Measurements from ENCODE around the gene IL10RA. TPM values are rescaled to one million over a fixed set of nuclear protein-coding genes. Genes with fewer than 3 reads are reported as not detected.

IL10RA gene
- polyA plus RNA-seq, 1 donor: 8.6 TPM

- H3K36me3 ChIP-seq (ENCODE audit: control insufficient read depth, insufficient read depth, low read length): no peaks in the 10 kb centered on the region
- no peak overlapping the region for H3K27ac ChIP-seq (ENCODE audit: low read length)
- WGBS (ENCODE audit: insufficient coverage, low lambda C conversion rate): 96% methylated on average over 3 of the region's 4 CpGs
- H3K27me3 ChIP-seq (ENCODE audit: control insufficient read depth, insufficient read depth, low read length): peaks cover 13% of the 10 kb centered on the region
- DNase-seq: no peak
- H3K4me3 ChIP-seq (ENCODE audit: low read length): no peak overlapping the region
- peaks cover 21% of the 10 kb centered on the region for H3K4me1 ChIP-seq (ENCODE audit: control insufficient read depth, insufficient read depth, low read length)
- no peaks in the 10 kb centered on the region for H3K9me3 ChIP-seq (ENCODE audit: control insufficient read depth, low read depth, low read length)
Observed at GRCh38 chr11:117992136-117992535, 5.9 kb downstream of the IL10RA start.

GRCh38 chr11:117992620-117993019 is 6.4 kb downstream of the IL10RA start:
- 14% methylated on average over 1 of the region's 2 CpGs for WGBS (ENCODE audit: insufficient coverage, low lambda C conversion rate)
- H3K4me3 ChIP-seq (ENCODE audit: low read length): no peak overlapping the region
- peaks cover 8% of the 10 kb centered on the region for H3K27me3 ChIP-seq (ENCODE audit: control insufficient read depth, insufficient read depth, low read length)
- H3K36me3 ChIP-seq (ENCODE audit: control insufficient read depth, insufficient read depth, low read length): no peaks in the 10 kb centered on the region
- peak; percentile 46 to 83 for DNase-seq
- H3K27ac ChIP-seq (ENCODE audit: low read length): peak overlapping the region; percentile 47
- peaks cover 21% of the 10 kb centered on the region for H3K4me1 ChIP-seq (ENCODE audit: control insufficient read depth, insufficient read depth, low read length)
- H3K9me3 ChIP-seq (ENCODE audit: control insufficient read depth, low read depth, low read length): no peaks in the 10 kb centered on the region

DNA sequence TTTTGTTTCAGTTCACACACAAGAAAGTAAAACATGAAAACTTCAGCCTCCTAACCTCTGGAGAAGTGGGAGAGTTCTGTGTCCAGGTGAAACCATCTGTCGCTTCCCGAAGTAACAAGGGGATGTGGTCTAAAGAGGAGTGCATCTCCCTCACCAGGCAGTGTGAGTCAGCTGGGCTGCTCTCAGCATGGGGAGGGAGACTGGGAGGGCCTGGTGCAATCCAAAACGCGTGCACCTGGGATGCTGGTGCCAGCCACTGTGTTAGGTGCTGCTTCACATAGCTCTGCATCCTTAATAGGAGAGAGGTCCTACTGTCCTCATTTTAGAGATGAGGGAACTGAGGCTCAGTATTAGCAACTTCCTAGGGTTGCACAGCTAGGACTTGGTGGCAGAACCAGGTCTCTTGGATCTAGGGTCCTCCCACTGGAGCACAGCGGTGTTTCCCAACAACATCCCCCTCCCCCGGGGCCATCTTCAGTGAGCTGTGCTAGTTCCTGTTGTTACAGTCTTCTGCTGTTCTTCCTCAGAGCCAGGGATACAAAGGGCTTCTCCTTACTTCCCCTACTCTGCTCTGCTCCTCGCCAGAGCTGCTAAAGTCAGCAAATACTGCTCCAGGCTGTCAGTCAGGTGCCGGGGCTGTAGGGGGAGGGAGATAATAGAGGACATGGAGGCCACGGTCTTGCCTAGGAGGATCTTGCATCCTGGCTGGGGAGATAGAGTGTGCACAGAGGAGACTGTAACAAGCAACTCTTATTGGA is 8.0 kb downstream of the IL10RA start:
- peaks cover 21% of the 10 kb centered on the region for H3K4me1 ChIP-seq (ENCODE audit: control insufficient read depth, insufficient read depth, low read length)
- H3K9me3 ChIP-seq (ENCODE audit: control insufficient read depth, low read depth, low read length): no peaks in the 10 kb centered on the region
- peak overlapping the region; percentile 45 for H3K27ac ChIP-seq (ENCODE audit: low read length)
- DNase-seq: peak; percentile 64 to 81
- no CpG with 5 or more reads among the region's 9 CpGs for WGBS (ENCODE audit: insufficient coverage, low lambda C conversion rate)
- no peak overlapping the region for H3K4me3 ChIP-seq (ENCODE audit: low read length)
- no peaks in the 10 kb centered on the region for H3K36me3 ChIP-seq (ENCODE audit: control insufficient read depth, insufficient read depth, low read length)
- no peaks in the 10 kb centered on the region for H3K27me3 ChIP-seq (ENCODE audit: control insufficient read depth, insufficient read depth, low read length)

- Histone ChIP-seq H3K4me3 (ENCODE audit: low read length) (no peak overlapping the region), H3K36me3 (ENCODE audit: control insufficient read depth, insufficient read depth, low read length) (no peaks in the 10 kb centered on the region), H3K4me1 (ENCODE audit: control insufficient read depth, insufficient read depth, low read length) (peaks cover 26% of the 10 kb centered on the region), H3K9me3 (ENCODE audit: control insufficient read depth, low read depth, low read length) (no peaks in the 10 kb centered on the region), H3K27me3 (ENCODE audit: control insufficient read depth, insufficient read depth, low read length) (no peaks in the 10 kb centered on the region), H3K27ac (ENCODE audit: low read length) (no peak overlapping the region)
- no CpG with 5 or more reads among the region's 11 CpGs for WGBS (ENCODE audit: insufficient coverage, low lambda C conversion rate)
- DNase-seq: no peak
Observed at GRCh38 chr11:117995472-117995871, 9.3 kb downstream of the IL10RA start.

DNA sequence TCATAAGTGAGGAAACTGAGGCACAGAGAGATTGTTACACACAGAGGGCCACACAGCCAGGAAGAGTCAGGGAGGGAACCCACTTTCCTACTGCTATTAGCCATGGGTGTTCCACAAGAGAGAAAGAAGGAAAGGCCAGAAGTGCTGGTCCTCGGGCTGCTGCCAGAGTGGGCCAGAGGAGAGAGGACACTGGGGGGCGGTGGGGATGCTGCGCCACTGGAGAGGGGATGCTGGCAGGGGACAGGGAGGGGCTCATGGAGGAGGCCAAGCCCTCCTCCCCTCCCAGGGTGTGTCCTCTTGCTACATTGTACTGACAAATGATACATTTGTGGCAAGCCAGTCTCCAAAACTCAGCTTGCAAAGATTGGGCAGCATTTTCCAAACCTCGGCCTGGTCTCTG is 9.9 kb downstream of the IL10RA start:
- no peak overlapping the region for H3K27ac ChIP-seq (ENCODE audit: low read length)
- no CpG with 5 or more reads among the region's 4 CpGs for WGBS (ENCODE audit: insufficient coverage, low lambda C conversion rate)
- no peaks in the 10 kb centered on the region for H3K27me3 ChIP-seq (ENCODE audit: control insufficient read depth, insufficient read depth, low read length)
- DNase-seq: no peak
- H3K4me3 ChIP-seq (ENCODE audit: low read length): no peak overlapping the region
- H3K36me3 ChIP-seq (ENCODE audit: control insufficient read depth, insufficient read depth, low read length): no peaks in the 10 kb centered on the region
- H3K9me3 ChIP-seq (ENCODE audit: control insufficient read depth, low read depth, low read length): no peaks in the 10 kb centered on the region
- peaks cover 26% of the 10 kb centered on the region for H3K4me1 ChIP-seq (ENCODE audit: control insufficient read depth, insufficient read depth, low read length)

DNA sequence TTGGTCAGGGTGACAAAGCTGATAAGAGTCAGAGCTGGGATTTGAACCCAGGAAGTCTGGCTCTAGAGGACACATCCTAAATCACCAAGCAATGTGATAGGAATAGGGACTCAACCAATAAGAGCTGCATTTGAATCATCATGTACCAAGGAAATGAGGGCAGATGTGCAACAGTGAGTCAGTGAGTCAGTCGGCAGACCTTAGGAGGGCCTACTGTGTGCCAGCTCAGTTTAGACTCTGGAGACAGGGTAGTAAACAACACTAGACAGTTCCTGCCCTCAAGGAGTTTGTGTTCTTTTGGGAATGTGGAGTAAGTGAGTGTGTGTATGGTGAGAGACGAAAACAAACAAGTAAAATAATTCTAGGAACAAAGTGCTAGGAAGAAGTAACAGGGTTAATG is 11.2 kb downstream of the IL10RA start:
- Histone ChIP-seq H3K36me3 (ENCODE audit: control insufficient read depth, insufficient read depth, low read length) (no peaks in the 10 kb centered on the region), H3K4me3 (ENCODE audit: low read length) (no peak overlapping the region), H3K27me3 (ENCODE audit: control insufficient read depth, insufficient read depth, low read length) (no peaks in the 10 kb centered on the region), H3K4me1 (ENCODE audit: control insufficient read depth, insufficient read depth, low read length) (peaks cover 21% of the 10 kb centered on the region), H3K9me3 (ENCODE audit: control insufficient read depth, low read depth, low read length) (no peaks in the 10 kb centered on the region), H3K27ac (ENCODE audit: low read length) (no peak overlapping the region)
- 100% methylated on average over 1 of the region's 2 CpGs for WGBS (ENCODE audit: insufficient coverage, low lambda C conversion rate)
- DNase-seq: no peak

GRCh38 chr11:117997823-117998579 is 11.8 kb downstream of the IL10RA start:
- Histone ChIP-seq H3K9me3 (ENCODE audit: control insufficient read depth, low read depth, low read length) (no peaks in the 10 kb centered on the region), H3K27ac (ENCODE audit: low read length) (no peak overlapping the region), H3K36me3 (ENCODE audit: control insufficient read depth, insufficient read depth, low read length) (no peaks in the 10 kb centered on the region), H3K27me3 (ENCODE audit: control insufficient read depth, insufficient read depth, low read length) (no peaks in the 10 kb centered on the region), H3K4me3 (ENCODE audit: low read length) (no peak overlapping the region), H3K4me1 (ENCODE audit: control insufficient read depth, insufficient read depth, low read length) (peaks cover 23% of the 10 kb centered on the region)
- 100% methylated on average over 1 of the region's 9 CpGs for WGBS (ENCODE audit: insufficient coverage, low lambda C conversion rate)
- DNase-seq: no peak

DNA sequence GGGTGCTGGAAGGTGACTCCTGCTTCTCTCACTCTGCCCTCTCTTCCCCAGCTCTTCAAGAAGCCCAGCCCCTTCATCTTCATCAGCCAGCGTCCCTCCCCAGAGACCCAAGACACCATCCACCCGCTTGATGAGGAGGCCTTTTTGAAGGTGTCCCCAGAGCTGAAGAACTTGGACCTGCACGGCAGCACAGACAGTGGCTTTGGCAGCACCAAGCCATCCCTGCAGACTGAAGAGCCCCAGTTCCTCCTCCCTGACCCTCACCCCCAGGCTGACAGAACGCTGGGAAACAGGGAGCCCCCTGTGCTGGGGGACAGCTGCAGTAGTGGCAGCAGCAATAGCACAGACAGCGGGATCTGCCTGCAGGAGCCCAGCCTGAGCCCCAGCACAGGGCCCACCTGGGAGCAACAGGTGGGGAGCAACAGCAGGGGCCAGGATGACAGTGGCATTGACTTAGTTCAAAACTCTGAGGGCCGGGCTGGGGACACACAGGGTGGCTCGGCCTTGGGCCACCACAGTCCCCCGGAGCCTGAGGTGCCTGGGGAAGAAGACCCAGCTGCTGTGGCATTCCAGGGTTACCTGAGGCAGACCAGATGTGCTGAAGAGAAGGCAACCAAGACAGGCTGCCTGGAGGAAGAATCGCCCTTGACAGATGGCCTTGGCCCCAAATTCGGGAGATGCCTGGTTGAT is 12.6 kb downstream of the IL10RA start:
- no peak overlapping the region for H3K4me3 ChIP-seq (ENCODE audit: low read length)
- H3K27me3 ChIP-seq (ENCODE audit: control insufficient read depth, insufficient read depth, low read length): no peaks in the 10 kb centered on the region
- no peak for DNase-seq
- H3K4me1 ChIP-seq (ENCODE audit: control insufficient read depth, insufficient read depth, low read length): peaks cover 17% of the 10 kb centered on the region
- no peaks in the 10 kb centered on the region for H3K9me3 ChIP-seq (ENCODE audit: control insufficient read depth, low read depth, low read length)
- no CpG with 5 or more reads among the region's 10 CpGs for WGBS (ENCODE audit: insufficient coverage, low lambda C conversion rate)
- H3K27ac ChIP-seq (ENCODE audit: low read length): no peak overlapping the region
- H3K36me3 ChIP-seq (ENCODE audit: control insufficient read depth, insufficient read depth, low read length): no peaks in the 10 kb centered on the region

DNA sequence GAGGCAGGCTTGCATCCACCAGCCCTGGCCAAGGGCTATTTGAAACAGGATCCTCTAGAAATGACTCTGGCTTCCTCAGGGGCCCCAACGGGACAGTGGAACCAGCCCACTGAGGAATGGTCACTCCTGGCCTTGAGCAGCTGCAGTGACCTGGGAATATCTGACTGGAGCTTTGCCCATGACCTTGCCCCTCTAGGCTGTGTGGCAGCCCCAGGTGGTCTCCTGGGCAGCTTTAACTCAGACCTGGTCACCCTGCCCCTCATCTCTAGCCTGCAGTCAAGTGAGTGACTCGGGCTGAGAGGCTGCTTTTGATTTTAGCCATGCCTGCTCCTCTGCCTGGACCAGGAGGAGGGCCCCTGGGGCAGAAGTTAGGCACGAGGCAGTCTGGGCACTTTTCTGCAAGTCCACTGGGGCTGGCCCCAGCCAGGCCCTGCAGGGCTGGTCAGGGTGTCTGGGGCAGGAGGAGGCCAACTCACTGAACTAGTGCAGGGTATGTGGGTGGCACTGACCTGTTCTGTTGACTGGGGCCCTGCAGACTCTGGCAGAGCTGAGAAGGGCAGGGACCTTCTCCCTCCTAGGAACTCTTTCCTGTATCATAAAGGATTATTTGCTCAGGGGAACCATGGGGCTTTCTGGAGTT is 13.3 kb downstream of the IL10RA start:
- H3K4me1 ChIP-seq (ENCODE audit: control insufficient read depth, insufficient read depth, low read length): peaks cover 12% of the 10 kb centered on the region
- no peak overlapping the region for H3K4me3 ChIP-seq (ENCODE audit: low read length)
- H3K27me3 ChIP-seq (ENCODE audit: control insufficient read depth, insufficient read depth, low read length): no peaks in the 10 kb centered on the region
- no peak for DNase-seq
- H3K9me3 ChIP-seq (ENCODE audit: control insufficient read depth, low read depth, low read length): no peaks in the 10 kb centered on the region
- WGBS (ENCODE audit: insufficient coverage, low lambda C conversion rate): no CpG with 5 or more reads among the region's 3 CpGs
- H3K36me3 ChIP-seq (ENCODE audit: control insufficient read depth, insufficient read depth, low read length): no peaks in the 10 kb centered on the region
- H3K27ac ChIP-seq (ENCODE audit: low read length): no peak overlapping the region

Measured in large intestine (tissue), 3 donors.